HepG2 (cell line): ENCODE measurements around the gene ITPK1. TPM values are rescaled to one million over a fixed set of nuclear protein-coding genes. Genes with fewer than 3 reads are reported as not detected.

Experiments used
- ATAC-seq: fragments of 200-7000 bp; cut with Tn5 transposase; 3 replicates; pipeline ENCODE4 v1.9.1; 2020; ENCODE audit warnings: mild to moderate bottlenecking, moderate library complexity
- BruUV-seq: library from RNA; stranded (reverse); fragments of 400-500 nt; replicated peaks from 2 replicates; lab custom pipeline; 2021; lab: Mats Ljungman, UMichigan
- CTCF ChIA-PET: fragments of 300-600 bp; formaldehyde crosslinking; extraction: SDS; loops from one replicate; lab custom pipeline; 2021; ENCODE audit warnings: low total read pairs, inconsistent platforms, low intra/inter-chr PET ratio; lab: Yijun Ruan, JAX
- POLR2A ChIA-PET: fragments of 350-600 bp; sonication (Branson Sonifier 250); formaldehyde crosslinking; loops from one replicate; lab custom pipeline; 2020; ENCODE audit warnings: antibody characterized with exemption, inconsistent platforms; lab: Yijun Ruan, JAX
- DNase-seq: peaks from one replicate; pipeline ENCODE4 v3.0.0-alpha.2; 2015; ENCODE audit warnings: low spot score
- FAIRE-seq: peaks from 3 replicates; lab custom pipeline; 2011; peaks lifted over from hg19 to GRCh38; lab: Jason Lieb, UNC
- H2AFZ ChIP-seq: one replicate; pipeline ENCODE4 v1.6.1; 2011; ENCODE audit warnings: low read length, inconsistent platforms
- H3K27ac ChIP-seq: fragments of 300-600 bp; 3 replicates; pipeline ENCODE4 v1.8.0; 2011; ENCODE audit warnings: mixed run types, mild to moderate bottlenecking, mixed read lengths, low read length, inconsistent platforms; ENCODE audit not compliant: insufficient read depth; ENCODE audit errors: extremely low read length
- H3K27me3 ChIP-seq, 2 experiments: fragments of 200-600 bp in 1 of 2; 2 replicates in 1 of 2; 3 replicates in 1 of 2; pipeline versions ENCODE4 v1.6.0 to v1.8.0; 2011; ENCODE audit warnings: low read length in 2 of 2, mild to moderate bottlenecking in 2 of 2, moderate library complexity in 2 of 2, inconsistent platforms in 1 of 2; ENCODE audit not compliant: insufficient read depth in 2 of 2, control insufficient read depth in 1 of 2
- H3K36me3 ChIP-seq, 2 experiments: fragments of 200-600 bp in 1 of 2; replicated peaks in 1 of 2; 2 replicates in 1 of 2; 3 replicates in 1 of 2; pipeline versions ENCODE4 v1.5.1 to v1.8.0; 2011; ENCODE audit warnings: low read length in 2 of 2, inconsistent platforms in 1 of 2; ENCODE audit not compliant: insufficient read depth in 2 of 2, control insufficient read depth in 1 of 2
- H3K4me1 ChIP-seq: 2 replicates; pipeline ENCODE4 v1.5.1; 2012; ENCODE audit warnings: low read length, inconsistent platforms; ENCODE audit not compliant: insufficient read depth
- H3K4me2 ChIP-seq: 2 replicates; pipeline ENCODE4 v1.6.0; 2011; ENCODE audit warnings: low read depth, low read length, inconsistent platforms
- H3K4me3 ChIP-seq, 3 experiments: fragments of 200-600 bp in 1 of 3; sonication (generic), shearing (Covaris generic) in 1 of 3; replicated peaks in 1 of 3; 2 replicates each; pipeline ENCODE4 v1.5.1; 2011 to 2016; ENCODE audit warnings: low read length in 3 of 3, inconsistent platforms in 2 of 3, low read depth in 2 of 3, mild to moderate bottlenecking in 2 of 3, control low read depth in 1 of 3, mixed read lengths in 1 of 3; ENCODE audit not compliant: insufficient read depth in 1 of 3
- H3K79me2 ChIP-seq: one replicate; pipeline ENCODE4 v1.6.1; 2011; ENCODE audit warnings: low read length, inconsistent platforms; ENCODE audit not compliant: insufficient read depth
- H3K9ac ChIP-seq: 2 replicates; pipeline ENCODE4 v1.6.0; 2011; ENCODE audit warnings: mild to moderate bottlenecking, low read depth, low read length, inconsistent platforms; ENCODE audit not compliant: insufficient read depth
- H3K9me3 ChIP-seq: 2 replicates; pipeline ENCODE4 v1.5.1; 2012; ENCODE audit warnings: mild to moderate bottlenecking, low read length
- H4K20me1 ChIP-seq: 2 replicates; pipeline ENCODE4 v1.6.0; 2011; ENCODE audit warnings: inconsistent platforms, mild to moderate bottlenecking, low read length, moderate library complexity; ENCODE audit not compliant: insufficient read depth
- ISL2 ChIP-seq: sonication (generic); formaldehyde crosslinking; IDR thresholded peaks from 2 replicates; pipeline ENCODE4 v1.5.0; 2020; ENCODE audit warnings: missing genetic modification reagents
- MIER2 ChIP-seq: IDR thresholded peaks from 2 replicates; pipeline ENCODE4 v1.6.1; 2016; ENCODE audit warnings: missing biosample characterization, missing genetic modification reagents
- RBM39 ChIP-seq: fragments of 200-400 bp; formaldehyde crosslinking; IDR thresholded peaks from one replicate; pipeline ENCODE4 v1.6.1; 2018; ENCODE audit warnings: antibody characterized with exemption, mild to moderate bottlenecking, low read depth, low read length; ENCODE audit not compliant: poor library complexity, severe bottlenecking
- ZBTB8A ChIP-seq: sonication (generic); formaldehyde crosslinking; IDR thresholded peaks from 2 replicates; pipeline ENCODE4 v1.4.0; 2020; ENCODE audit warnings: mild to moderate bottlenecking, low read depth, missing genetic modification reagents, borderline replicate concordance
- ZNF232 ChIP-seq: sonication (generic); formaldehyde crosslinking; IDR thresholded peaks from 2 replicates; pipeline ENCODE4 v1.4.0; 2020; ENCODE audit warnings: missing genetic modification reagents, borderline replicate concordance
- ZNF503 ChIP-seq: sonication (generic); formaldehyde crosslinking; IDR thresholded peaks from 2 replicates; pipeline ENCODE4 v1.4.0; 2020; ENCODE audit warnings: missing genetic modification reagents
- ZNF576 ChIP-seq: sonication (generic); formaldehyde crosslinking; IDR thresholded peaks from 2 replicates; pipeline ENCODE4 v1.4.0; 2020; ENCODE audit warnings: mild to moderate bottlenecking, missing genetic modification reagents
- ZNF629 ChIP-seq: sonication (generic); formaldehyde crosslinking; conservative IDR thresholded peaks from 2 replicates; pipeline ENCODE4 v1.5.0; 2020; ENCODE audit warnings: missing genetic modification reagents
- WGBS: methylation state at CpG from one replicate; pipeline ENCODE4 v1.1.6; 2017; ENCODE audit warnings: low lambda C conversion rate; 5-methylcytosine and 5-hydroxymethylcytosine counted together
- in situ Hi-C: cut with HindIII; loops from 2 replicates; pipeline ENCODE4 v1.10.0; 2017; ENCODE audit warnings: low pct_unique_long_range_greater_than_20kb; ENCODE audit not compliant: extremely low pct_ligation_motif_present
- intact Hi-C: fragments of 100-400 bp; cut with micrococcal nuclease; formaldehyde crosslinking; loops from one replicate; pipeline ENCODE4 v1.10.0; 2022; ENCODE audit not compliant: unreplicated experiment
- polyA plus RNA-seq, 8 experiments: library from polyadenylated mRNA; depleted of rRNA in 3 of 8; stranded (reverse) in 7 of 8; unstranded in 1 of 8; fragments of >200 nt; fragmentation: Illumina TruSeq in 4 of 8; extraction: Trizol in 4 of 8; gene quantifications; 2 replicates each; pipeline versions ENCODE4 v1.2.1 to v1.2.3, GENCODE V29; 2011 to 2016; ENCODE audit warnings: low read depth in 4 of 8, missing spikeins in 1 of 8, mixed read lengths in 1 of 8; ENCODE audit not compliant: insufficient read depth in 1 of 8
- total RNA-seq, 5 experiments: library from RNA; depleted of rRNA; stranded (reverse); fragments of >200 nt; fragmentation: Illumina TruSeq; extraction: Trizol; gene quantifications; 2 replicates each; pipeline ENCODE4 v1.2.3, GENCODE V29; 2016; ENCODE audit warnings: low read depth in 1 of 5

Gene ITPK1
- total and polyA plus RNA-seq, 2 of the 13 experiments (the other 11 are each of a cell fraction or from before 2014, with no cell fraction given), result 20.5 to 47.5 TPM

GRCh38 chr14:93067088-93067487, 48.6 kb downstream of the ITPK1 start (continued):
- no peak for TF ChIP-seq ZNF503 (CRISPR knock-in tag)

- H3K27me3 ChIP-seq, result no peaks in the 10 kb centered on the region
- H3K4me2 ChIP-seq, result no peak overlapping the region
- H3K4me1 ChIP-seq, result peaks cover 13% of the 10 kb centered on the region
- H3K79me2 ChIP-seq, result no peaks in the 10 kb centered on the region
- no TSS peak for BruUV-seq
- H3K27ac ChIP-seq, result no peak overlapping the region
- ATAC-seq (no peak), FAIRE-seq (no peak), DNase-seq (no peak)
- no peaks in the 10 kb centered on the region for H3K9me3 ChIP-seq
- H3K9ac ChIP-seq, result no peak overlapping the region
- H4K20me1 ChIP-seq, result no peaks in the 10 kb centered on the region
- no peak overlapping the region for H2AFZ ChIP-seq
- 97% methylated on average over 2 of the region's 2 CpGs for WGBS
- H3K36me3 ChIP-seq, result no peaks in the 10 kb centered on the region
- intact Hi-C loops, result no loop called here
- ChIA-PET POLR2A (no interaction called here), CTCF (no interaction called here)
- no peak overlapping the region for H3K4me3 ChIP-seq
- TF ChIP-seq ISL2 (CRISPR knock-in tag) (no peak), RBM39 (no peak), ZBTB8A (CRISPR knock-in tag) (no peak), ZNF232 (CRISPR knock-in tag) (no peak), MIER2 (CRISPR knock-in tag) (no peak), ZNF576 (CRISPR knock-in tag) (no peak), ZNF629 (peak; percentile 75)
- in situ Hi-C loops, result no loop called here
These were observed 50.4 kb downstream of the ITPK1 start for GRCh38 chr14:93065272-93065730.
